Eye (tissue), 1 donor: ENCODE data around the gene RPRD1B.

Experiments used
- DNase-seq: peaks from one replicate; pipeline ENCODE4 v3.0.0-alpha.2; 2015

The RPRD1B gene

DNA sequence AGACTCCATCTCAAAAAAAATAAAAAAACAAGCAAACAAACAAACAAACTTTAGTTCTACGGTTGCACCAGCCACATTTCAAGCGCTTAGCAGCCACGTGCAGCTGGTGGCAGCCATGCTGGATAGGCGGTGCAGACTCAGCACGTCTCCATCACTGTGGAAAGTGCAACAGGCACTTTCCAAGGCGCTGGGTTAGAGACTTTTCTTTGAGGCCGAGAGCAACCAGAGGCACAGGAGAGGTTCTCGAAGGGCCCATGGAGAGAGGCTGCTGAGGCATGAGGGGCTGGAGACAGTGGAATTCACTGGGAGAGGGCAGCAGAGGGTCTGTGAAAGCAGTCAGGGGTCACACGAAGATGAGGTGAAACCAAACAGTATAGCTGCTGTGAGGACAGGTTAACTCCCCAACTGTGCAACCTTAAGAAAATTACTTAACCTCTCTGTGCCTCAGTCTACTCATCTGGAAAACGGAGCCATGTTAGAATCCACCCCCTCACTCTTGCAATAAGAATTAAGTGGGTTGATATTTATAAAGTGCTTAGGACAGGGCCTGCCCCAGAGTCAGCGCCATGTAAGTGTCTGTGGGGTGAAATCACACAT, 104.0 kb downstream of the RPRD1B start:
- DNase-seq, result no peak

DNA sequence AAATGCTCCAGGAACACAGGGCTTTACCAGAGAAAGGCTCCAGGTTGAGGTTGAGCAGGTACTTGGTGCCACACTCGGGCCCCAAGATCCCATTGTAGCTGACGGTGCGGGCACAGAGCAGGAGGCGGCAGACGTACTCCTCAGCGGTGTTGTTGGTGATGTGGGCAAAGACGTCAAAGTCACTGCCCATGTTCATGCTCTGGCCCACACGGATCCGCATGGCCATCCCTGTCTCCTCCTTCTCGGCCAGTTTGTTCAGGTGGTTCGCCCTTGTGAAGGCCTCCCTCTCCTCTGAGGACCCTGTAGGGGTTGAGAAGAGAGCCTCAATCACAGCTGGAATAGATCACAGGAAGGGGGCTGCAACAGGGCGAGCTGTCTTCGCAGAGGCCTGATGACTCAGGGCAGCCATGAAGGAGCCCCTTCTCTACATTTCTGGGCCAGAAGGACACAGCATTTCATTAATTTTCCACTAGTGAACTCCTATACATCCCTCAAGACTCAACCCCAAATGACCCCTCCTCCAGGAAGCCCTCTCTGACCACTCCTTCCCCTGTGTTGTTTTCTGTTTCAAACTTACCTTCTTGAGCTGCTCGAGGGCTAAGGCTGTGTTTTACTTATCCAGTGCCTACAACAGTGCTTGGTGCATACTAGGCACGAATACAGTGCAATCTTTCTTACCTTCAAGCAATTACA, 104.7 kb downstream of the RPRD1B start:
- no peak for DNase-seq

DNA sequence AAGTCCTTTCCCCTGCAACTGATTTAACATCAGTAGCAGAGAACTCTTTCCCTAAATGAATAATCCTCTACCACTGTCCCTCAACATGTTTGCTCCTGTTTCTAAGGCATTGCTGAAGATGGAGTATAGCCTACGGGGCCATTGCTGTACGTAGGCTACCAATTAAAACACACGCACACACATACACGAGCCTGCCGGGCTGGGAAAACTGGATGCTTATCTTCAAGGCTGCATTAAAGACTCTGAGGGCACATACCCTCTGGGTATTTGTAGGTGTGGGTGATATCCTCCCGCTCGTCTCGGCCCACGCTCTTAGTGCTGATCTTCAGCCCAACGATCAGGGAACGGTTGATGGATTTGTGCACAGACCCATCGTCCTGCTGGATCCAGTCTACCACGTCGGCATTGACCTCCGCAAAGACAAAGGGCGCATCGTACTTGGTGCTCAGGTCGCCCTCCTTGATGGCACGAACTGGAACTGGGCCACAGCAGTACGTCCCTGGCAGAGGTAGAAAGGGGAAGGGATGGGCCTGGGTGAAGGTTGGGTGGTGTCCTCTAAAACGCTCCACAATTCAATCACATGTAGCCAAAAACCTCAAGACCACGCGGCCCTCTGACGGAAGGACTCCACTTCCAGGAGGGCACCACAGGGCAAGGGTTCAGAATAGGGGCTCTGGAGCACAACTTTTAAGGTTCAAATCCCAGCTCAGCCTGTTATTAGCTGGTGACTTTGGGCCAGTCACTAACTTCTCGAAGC, 105.8 kb downstream of the RPRD1B start:
- DNase-seq, result no peak

DNA sequence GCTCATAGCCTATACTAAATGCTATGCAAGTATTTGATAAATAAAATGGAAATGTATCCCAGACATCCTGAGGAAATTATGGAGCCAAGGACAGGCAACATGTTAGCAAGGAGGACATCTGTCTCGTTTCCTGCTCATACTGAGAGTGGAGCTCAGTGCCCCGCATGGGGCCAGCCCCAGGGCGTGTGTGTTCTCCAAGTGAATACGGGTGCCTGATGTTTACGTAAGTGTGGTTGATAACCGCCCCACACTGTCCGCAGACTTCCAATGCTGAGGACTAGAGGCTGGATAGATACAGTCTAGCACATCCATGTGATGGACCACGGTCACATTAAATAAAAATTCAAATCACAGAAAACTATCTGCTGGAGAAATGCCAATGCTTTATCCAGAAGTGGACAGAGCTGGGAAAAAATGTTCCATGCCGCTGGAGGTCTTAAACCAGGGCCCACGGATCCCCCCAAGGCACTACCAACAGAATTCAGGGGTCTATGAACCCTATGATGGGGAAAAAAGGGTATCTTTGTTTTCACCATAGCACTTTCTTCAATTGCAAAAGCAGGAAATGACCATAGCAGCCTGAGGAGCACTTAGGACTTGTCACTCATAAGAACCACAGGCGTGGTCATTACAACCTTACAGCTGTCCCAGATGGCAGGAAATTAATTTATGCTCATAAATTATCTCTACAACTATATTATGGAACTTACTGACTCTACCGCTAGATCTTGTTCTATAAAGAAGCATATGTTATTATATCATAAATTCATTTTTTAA, 106.6 kb downstream of the RPRD1B start:
- DNase-seq, result no peak

DNA sequence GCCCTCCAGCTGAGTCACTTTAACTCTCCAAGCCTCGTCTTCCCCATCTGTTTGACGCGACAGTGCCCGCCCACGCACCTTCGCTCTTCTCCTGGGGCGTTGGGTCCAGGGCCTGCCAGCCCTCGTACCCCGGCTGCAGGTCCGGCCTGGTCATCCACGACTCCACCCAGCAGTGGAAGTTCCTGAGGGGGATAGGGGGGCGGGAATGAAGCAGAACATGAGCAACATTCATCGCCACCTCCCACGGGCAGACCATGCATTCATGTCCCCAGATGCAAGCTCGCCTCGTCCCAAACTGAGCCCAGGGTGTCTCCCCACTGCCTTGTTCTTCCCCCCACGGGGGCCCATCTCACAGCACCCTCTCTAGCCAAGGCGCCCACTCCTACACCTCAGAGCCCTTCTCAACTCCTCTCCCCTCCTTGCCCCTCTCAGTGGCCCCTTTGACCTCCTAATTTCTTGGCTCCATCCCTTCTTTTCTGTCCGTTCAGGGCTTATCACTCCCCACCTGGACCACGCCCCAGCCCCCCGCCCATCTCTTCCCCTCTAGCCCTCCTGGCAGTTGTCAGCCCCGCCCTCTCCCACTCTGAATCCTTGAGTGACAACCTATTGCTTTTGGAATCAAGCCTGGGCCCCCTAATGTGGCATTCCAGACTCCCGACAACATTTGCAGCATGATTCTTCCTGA, 107.8 kb downstream of the RPRD1B start:
- DNase-seq, result no peak
